SK-N-SH treated with all-trans-retinoic acid at 6 μM for 48 hours (cell line): ENCODE data around the gene MSLN.

Experiments used
- ARNTL ChIP-seq: fragments of 450-650 bp; formaldehyde crosslinking; IDR thresholded peaks from 2 replicates; pipeline ENCODE4 v1.5.0; 2020; ENCODE audit warnings: low read depth, mild to moderate bottlenecking, moderate library complexity, borderline replicate concordance
- ZNF8 ChIP-seq: fragments of 450-650 bp; formaldehyde crosslinking; IDR thresholded peaks from 2 replicates; pipeline ENCODE4 v1.5.0; 2020; ENCODE audit warnings: mild to moderate bottlenecking, moderate library complexity

DNA sequence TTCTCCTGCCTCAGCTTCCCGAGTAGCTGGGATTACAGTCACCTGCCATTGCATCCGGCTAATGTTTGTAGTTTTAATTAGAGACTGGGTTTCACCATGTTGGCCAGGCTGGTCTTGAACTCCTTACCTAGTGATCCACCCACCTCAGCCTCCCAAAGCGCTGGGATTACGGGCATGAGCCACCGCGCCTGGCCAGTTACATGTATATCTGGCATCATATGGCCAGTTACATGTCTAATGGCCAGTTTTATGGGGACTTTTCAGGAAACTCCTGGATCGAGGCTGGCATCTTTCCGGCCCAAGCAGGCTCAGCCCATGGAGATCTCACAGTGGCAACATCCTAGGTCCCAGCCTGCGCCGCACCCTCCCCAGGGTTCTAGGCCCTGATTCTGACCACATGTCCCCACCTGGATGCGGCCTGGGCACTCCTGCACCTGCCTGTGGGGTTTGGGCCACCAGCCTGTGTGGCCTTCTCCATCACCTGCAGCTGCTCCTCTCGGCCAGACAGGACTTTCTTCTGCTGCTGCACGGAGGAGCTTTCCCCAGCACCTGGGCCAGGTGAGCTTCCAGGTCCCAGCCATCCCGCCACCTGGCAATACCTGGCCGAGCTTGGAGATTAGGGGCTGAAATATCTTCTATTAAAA lies 18.4 kb upstream of the MSLN start:
- TF ChIP-seq ARNTL (CRISPR knock-in tag) (no peak), ZNF8 (CRISPR knock-in tag) (no peak)
